Neutrophil (primary cell): ENCODE results near the gene ABCG1.

Source experiments
- H3K27ac ChIP-seq: fragments of 200-600 bp; sonication (generic); 2 replicates; pipeline ENCODE4 v1.5.1; 2016; ENCODE audit warnings: mild to moderate bottlenecking, moderate library complexity
- H3K27me3 ChIP-seq: fragments of 200-600 bp; sonication (generic); 2 replicates; pipeline ENCODE4 v1.6.0; 2016; ENCODE audit warnings: mild to moderate bottlenecking
- H3K36me3 ChIP-seq: fragments of 200-600 bp; sonication (generic); 2 replicates; pipeline ENCODE4 v1.5.1; 2017
- H3K4me1 ChIP-seq, 2 experiments: fragments of 200-600 bp in 1 of 2; sonication (generic) in 1 of 2; 1 replicate in 1 of 2; 2 replicates in 1 of 2; pipeline versions ENCODE4 v1.5.1 to v1.6.1; 2013 to 2016; ENCODE audit warnings: low read depth in 1 of 2, low read length in 1 of 2, mild to moderate bottlenecking in 1 of 2, moderate library complexity in 1 of 2; ENCODE audit not compliant: control insufficient read depth in 1 of 2, insufficient read depth in 1 of 2
- H3K4me3 ChIP-seq, 2 experiments: fragments of 200-600 bp in 1 of 2; sonication (generic) in 1 of 2; 1 replicate in 1 of 2; 2 replicates in 1 of 2; pipeline ENCODE4 v1.5.1; 2013 to 2016; ENCODE audit warnings: low read depth in 1 of 2, low read length in 1 of 2, mild to moderate bottlenecking in 1 of 2, moderate library complexity in 1 of 2
- H3K9me3 ChIP-seq: fragments of 200-600 bp; sonication (generic); 2 replicates; pipeline ENCODE4 v1.5.1; 2016
- TF ChIP-seq, protein P1 (sequence below): fragments of 200-600 bp; sonication (generic); IDR thresholded peaks from 2 replicates; pipeline ENCODE4 v1.5.1; 2016; ENCODE audit warnings: antibody characterized with exemption

ABCG1 gene

GRCh38 chr21:42307106-42307505 lies 88.2 kb downstream of the ABCG1 start:
- Histone ChIP-seq H3K4me1 (peaks cover 44 to 55% of the 10 kb centered on the region in 2 experiments), H3K27ac (no peak overlapping the region), H3K27me3 (no peaks in the 10 kb centered on the region), H3K36me3 (no peaks in the 10 kb centered on the region), H3K9me3 (no peaks in the 10 kb centered on the region), H3K4me3 (no peak overlapping the region)
- TF ChIP-seq, protein P1, sequence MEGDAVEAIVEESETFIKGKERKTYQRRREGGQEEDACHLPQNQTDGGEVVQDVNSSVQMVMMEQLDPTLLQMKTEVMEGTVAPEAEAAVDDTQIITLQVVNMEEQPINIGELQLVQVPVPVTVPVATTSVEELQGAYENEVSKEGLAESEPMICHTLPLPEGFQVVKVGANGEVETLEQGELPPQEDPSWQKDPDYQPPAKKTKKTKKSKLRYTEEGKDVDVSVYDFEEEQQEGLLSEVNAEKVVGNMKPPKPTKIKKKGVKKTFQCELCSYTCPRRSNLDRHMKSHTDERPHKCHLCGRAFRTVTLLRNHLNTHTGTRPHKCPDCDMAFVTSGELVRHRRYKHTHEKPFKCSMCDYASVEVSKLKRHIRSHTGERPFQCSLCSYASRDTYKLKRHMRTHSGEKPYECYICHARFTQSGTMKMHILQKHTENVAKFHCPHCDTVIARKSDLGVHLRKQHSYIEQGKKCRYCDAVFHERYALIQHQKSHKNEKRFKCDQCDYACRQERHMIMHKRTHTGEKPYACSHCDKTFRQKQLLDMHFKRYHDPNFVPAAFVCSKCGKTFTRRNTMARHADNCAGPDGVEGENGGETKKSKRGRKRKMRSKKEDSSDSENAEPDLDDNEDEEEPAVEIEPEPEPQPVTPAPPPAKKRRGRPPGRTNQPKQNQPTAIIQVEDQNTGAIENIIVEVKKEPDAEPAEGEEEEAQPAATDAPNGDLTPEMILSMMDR: no peak

DNA sequence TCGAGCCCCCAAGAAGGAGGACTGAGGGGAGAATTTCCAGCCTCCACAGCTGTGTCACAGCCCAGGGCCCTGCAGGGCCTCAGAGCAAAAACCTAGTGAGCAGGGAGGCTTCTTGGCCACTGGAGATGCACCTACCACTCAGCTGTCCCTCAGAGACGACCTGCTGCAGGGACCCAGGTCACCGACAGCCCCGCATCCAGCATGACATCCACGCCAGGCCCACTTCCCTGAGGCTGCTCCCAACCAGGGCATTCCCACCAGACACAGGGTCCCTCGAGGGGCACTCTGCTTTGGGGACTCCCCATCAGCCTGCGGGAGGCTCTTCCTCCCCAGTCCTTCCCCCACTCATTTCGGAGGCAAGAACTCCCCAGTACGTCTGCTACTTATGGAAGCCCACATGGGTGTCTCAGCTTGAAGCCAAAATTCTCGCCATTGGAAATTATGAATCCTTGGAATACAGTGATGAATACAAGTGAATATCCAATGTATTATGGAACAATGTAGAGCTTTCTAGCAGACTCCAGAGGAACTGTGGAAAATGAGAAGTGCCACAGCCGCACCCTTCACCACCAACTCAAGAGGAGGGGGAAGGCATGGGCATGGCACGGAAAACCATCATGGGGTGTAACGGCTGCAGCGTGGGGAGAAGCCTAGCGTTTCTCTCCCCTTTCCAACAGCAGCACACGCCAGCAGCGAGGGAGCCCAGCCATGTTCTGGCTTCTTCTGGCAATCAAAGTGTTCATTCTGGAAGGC lies 89.4 kb downstream of the ABCG1 start:
- no peak overlapping the region for H3K4me3 ChIP-seq
- no peaks in the 10 kb centered on the region for H3K9me3 ChIP-seq
- TF ChIP-seq, protein P1: no peak
- no peaks in the 10 kb centered on the region for H3K36me3 ChIP-seq
- H3K4me1 ChIP-seq: peaks cover 50 to 55% of the 10 kb centered on the region in 2 experiments
- H3K27ac ChIP-seq: no peak overlapping the region
- H3K27me3 ChIP-seq: no peaks in the 10 kb centered on the region

- H3K27me3 ChIP-seq: no peaks in the 10 kb centered on the region
- no peaks in the 10 kb centered on the region for H3K9me3 ChIP-seq
- TF ChIP-seq, protein P1: no peak
- H3K36me3 ChIP-seq: no peaks in the 10 kb centered on the region
- peak overlapping the region; percentile 55 for H3K27ac ChIP-seq
- H3K4me1 ChIP-seq: peaks cover 58 to 61% of the 10 kb centered on the region in 2 experiments
- peak overlapping the region; percentile 54 to 64 for H3K4me3 ChIP-seq
Measured at GRCh38 chr21:42308914-42309752, 90.2 kb downstream of the ABCG1 start.

GRCh38 chr21:42309753-42310213 lies 90.8 kb downstream of the ABCG1 start:
- peak overlapping the region; percentile 54 to 64 for H3K4me3 ChIP-seq
- TF ChIP-seq, protein P1: peak; percentile 86
- H3K27ac ChIP-seq: peak overlapping the region; percentile 55
- peaks cover 62 to 66% of the 10 kb centered on the region in 2 experiments for H3K4me1 ChIP-seq
- no peaks in the 10 kb centered on the region for H3K27me3 ChIP-seq
- H3K36me3 ChIP-seq: no peaks in the 10 kb centered on the region
- H3K9me3 ChIP-seq: no peaks in the 10 kb centered on the region

- TF ChIP-seq, protein P1: no peak
- Histone ChIP-seq H3K4me3 (peak overlapping the region in 1 of 2 experiments; percentile 64), H3K9me3 (no peaks in the 10 kb centered on the region), H3K36me3 (no peaks in the 10 kb centered on the region), H3K27ac (peak overlapping the region; percentile 55), H3K4me1 (peaks cover 69 to 71% of the 10 kb centered on the region in 2 experiments), H3K27me3 (no peaks in the 10 kb centered on the region)
Measured at GRCh38 chr21:42310411-42311001, 91.6 kb downstream of the ABCG1 start.
